Measurements from ENCODE around the gene SCNN1B.

The SCNN1B gene

DNA sequence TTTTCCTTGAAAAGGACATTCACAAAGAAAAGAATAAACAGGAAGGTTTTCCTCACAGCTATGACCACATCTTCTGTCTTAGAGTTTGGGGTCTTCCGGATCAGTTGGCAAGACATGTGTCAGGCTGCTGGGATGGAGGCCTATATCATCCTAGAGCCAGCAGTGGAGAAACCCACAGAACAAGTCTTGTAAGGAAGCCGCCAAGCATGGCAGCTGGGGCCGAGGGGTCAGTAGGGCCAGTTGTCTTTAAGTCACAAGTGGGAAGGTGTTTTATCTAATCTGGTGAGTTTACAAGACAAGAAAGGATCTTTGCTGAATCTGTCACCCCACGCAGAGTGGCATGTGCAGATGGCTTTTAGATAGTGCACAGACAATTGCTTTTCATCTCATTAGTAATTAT is 25.7 kb downstream of the SCNN1B start (continued):
- TF ChIP-seq, protein P1, sequence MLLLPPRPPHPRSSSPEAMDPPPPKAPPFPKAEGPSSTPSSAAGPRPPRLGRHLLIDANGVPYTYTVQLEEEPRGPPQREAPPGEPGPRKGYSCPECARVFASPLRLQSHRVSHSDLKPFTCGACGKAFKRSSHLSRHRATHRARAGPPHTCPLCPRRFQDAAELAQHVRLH (tag by site-specific recombination; IDR thresholded peaks at IDR 0.05), result no peak
- TF ChIP-seq ZNF449 (tag by site-specific recombination; IDR thresholded peaks at IDR 0.05) (no peak), CTCF (tag by site-specific recombination; IDR thresholded peaks at IDR 0.05) (no peak), ZNF529 (tag by site-specific recombination; IDR thresholded peaks at IDR 0.05; ENCODE audit: insufficient replicate concordance) (no peak), REST (tag by site-specific recombination; IDR thresholded peaks at IDR 0.05) (no peak)

- ChIA-PET POLR2A (no interaction called here), CTCF (interaction anchor here (0.5 to 1.2 kb wide), 3 partner anchors 38 to 186 kb away, joined by 3 read pairs; no protein-coding TSS in a partner anchor)
- Histone ChIP-seq H3K27ac (ENCODE audit: extremely low read depth, low read depth, low read length) (no peak overlapping the region), H3K36me3 (ENCODE audit: control insufficient read depth in 2 of 2, insufficient read depth in 1 of 2, low read length in 2 of 2) (no peaks in the 10 kb centered on the region), H3K4me1 (ENCODE audit: control insufficient read depth, insufficient read depth, low read length) (no peaks in the 10 kb centered on the region), H3K9me3 (ENCODE audit: control insufficient read depth, insufficient read depth, low read depth, low read length) (no peaks in the 10 kb centered on the region), H3K4me3 (ENCODE audit: low read depth, low read length) (no peak overlapping the region)
- TF ChIP-seq ZBTB17 (tag by site-specific recombination; IDR thresholded peaks at IDR 0.05) (no peak), KLF16 (tag by site-specific recombination; IDR thresholded peaks at IDR 0.05) (no peak), ZNF747 (tag by site-specific recombination; IDR thresholded peaks at IDR 0.05) (no peak), ZNF707 (tag by site-specific recombination; IDR thresholded peaks at IDR 0.05) (no peak), ZNF670 (tag by site-specific recombination; IDR thresholded peaks at IDR 0.05; ENCODE audit: low read depth) (no peak), ZFHX2 (tag by site-specific recombination; conservative IDR thresholded peaks at IDR 0.05) (no peak)
Measured at GRCh38 chr16:23330161-23330560, 28.1 kb downstream of the SCNN1B start.

- ChIA-PET CTCF (interaction anchor here (0.6 to 1.2 kb wide), 2 partner anchors 105 to 186 kb away, joined by 3 read pairs; no protein-coding TSS in a partner anchor), POLR2A (interaction anchor here (0.7 kb wide), 1 partner anchor 24 kb away, joined by 4 read pairs; no protein-coding TSS in a partner anchor)
- no peaks in the 10 kb centered on the region for H3K36me3 ChIP-seq (ENCODE audit: control insufficient read depth in 2 of 2, insufficient read depth in 1 of 2, low read length in 2 of 2)
- no peaks in the 10 kb centered on the region for H3K4me1 ChIP-seq (ENCODE audit: control insufficient read depth, insufficient read depth, low read length)
- no peaks in the 10 kb centered on the region for H3K9me3 ChIP-seq (ENCODE audit: control insufficient read depth, insufficient read depth, low read depth, low read length)
- TF ChIP-seq ZBTB17 (tag by site-specific recombination; IDR thresholded peaks at IDR 0.05) (no peak), PRDM2 (tag by site-specific recombination; IDR thresholded peaks at IDR 0.05; ENCODE audit: borderline replicate concordance) (no peak), ZNF121 (tag by site-specific recombination; IDR thresholded peaks at IDR 0.05) (peak; percentile 48; the same call in 1 of the 2 replicates), ZBTB20 (tag by site-specific recombination; IDR thresholded peaks at IDR 0.05) (no peak), ZNF610 (tag by site-specific recombination; IDR thresholded peaks at IDR 0.05; ENCODE audit: borderline replicate concordance) (no peak), SP3 (tag by site-specific recombination; IDR thresholded peaks at IDR 0.05) (no peak)
- no peak overlapping the region for H3K27ac ChIP-seq (ENCODE audit: extremely low read depth, low read depth, low read length)
- no peak overlapping the region for H3K4me3 ChIP-seq (ENCODE audit: low read depth, low read length)
Measured at GRCh38 chr16:23330583-23331249, 28.6 kb downstream of the SCNN1B start.

Measured in HEK293 (cell line).